MM.1S (cell line): ENCODE measurements around the gene ZKSCAN4.

Source experiments
- DNase-seq: peaks from one replicate; pipeline ENCODE4 v3.0.0-alpha.2; 2015
- H2AFZ ChIP-seq: fragments of 300-600 bp; sonication (generic); 2 replicates; pipeline ENCODE4 v1.6.0; 2016; ENCODE audit warnings: antibody characterized with exemption, low read length
- H3F3A ChIP-seq: fragments of 300-600 bp; sonication (generic); 2 replicates; pipeline ENCODE4 v1.6.1; 2016; ENCODE audit warnings: mild to moderate bottlenecking, antibody characterized with exemption, low read length, moderate library complexity, mixed read lengths; ENCODE audit not compliant: insufficient read depth
- H3K27ac ChIP-seq: fragments of 300-600 bp; sonication (generic); 2 replicates; pipeline ENCODE4 v1.5.1; 2016; ENCODE audit warnings: mild to moderate bottlenecking, low read length
- H3K27me3 ChIP-seq: fragments of 300-600 bp; sonication (generic); replicated peaks from 2 replicates; pipeline ENCODE4 v1.6.0; 2016; ENCODE audit warnings: low read length; ENCODE audit not compliant: insufficient read depth
- H3K36me3 ChIP-seq: fragments of 300-600 bp; sonication (generic); replicated peaks from 2 replicates; pipeline ENCODE4 v1.6.1; 2016; ENCODE audit warnings: mild to moderate bottlenecking, low read length, mixed read lengths; ENCODE audit not compliant: insufficient read depth
- H3K4me1 ChIP-seq: fragments of 300-600 bp; sonication (generic); 2 replicates; pipeline ENCODE4 v1.6.1; 2016; ENCODE audit warnings: low read length, mixed read lengths
- H3K4me2 ChIP-seq: fragments of 300-600 bp; sonication (generic); 2 replicates; pipeline ENCODE4 v1.6.0; 2016; ENCODE audit warnings: low read depth, low read length
- H3K4me3 ChIP-seq: fragments of 300-600 bp; sonication (generic); 2 replicates; pipeline ENCODE4 v1.5.1; 2016; ENCODE audit warnings: low read length, mixed read lengths
- H3K79me2 ChIP-seq: fragments of 300-600 bp; sonication (generic); 2 replicates; pipeline ENCODE4 v1.6.1; 2016; ENCODE audit warnings: mixed run types, low read length, mixed read lengths
- H3K9ac ChIP-seq: fragments of 300-600 bp; sonication (generic); 2 replicates; pipeline ENCODE4 v1.6.1; 2016; ENCODE audit warnings: low read length, mixed read lengths
- H3K9me2 ChIP-seq: fragments of 300-600 bp; sonication (generic); replicated peaks from 2 replicates; pipeline ENCODE4 v1.6.1; 2016; ENCODE audit warnings: mild to moderate bottlenecking, low read length, mixed read lengths; ENCODE audit not compliant: insufficient read depth
- H3K9me3 ChIP-seq: fragments of 300-600 bp; sonication (generic); replicated peaks from 2 replicates; pipeline ENCODE4 v1.6.1; 2016; ENCODE audit warnings: mild to moderate bottlenecking, low read length, mixed read lengths; ENCODE audit not compliant: insufficient read depth
- H4K20me1 ChIP-seq: fragments of 300-600 bp; sonication (generic); 2 replicates; pipeline ENCODE4 v1.6.1; 2016; ENCODE audit warnings: mild to moderate bottlenecking, low read length, moderate library complexity, mixed read lengths; ENCODE audit not compliant: insufficient read depth
- CTCF ChIP-seq: fragments of 300-600 bp; sonication (generic); IDR thresholded peaks from 2 replicates; pipeline ENCODE4 v1.5.1; 2016; ENCODE audit warnings: antibody characterized with exemption, low read length, mixed read lengths
- EZH2 ChIP-seq: fragments of 300-600 bp; sonication (generic); optimal IDR thresholded peaks from 2 replicates; pipeline ENCODE3; 2017; ENCODE audit warnings: low read depth, mild to moderate bottlenecking, antibody characterized with exemption, low read length, mixed read lengths
- EZH2phosphoT487 ChIP-seq: fragments of 300-600 bp; sonication (generic); IDR thresholded peaks from 2 replicates; pipeline ENCODE4 v1.6.1; 2018; ENCODE audit warnings: antibody characterized with exemption, low read length

The ZKSCAN4 gene

DNA sequence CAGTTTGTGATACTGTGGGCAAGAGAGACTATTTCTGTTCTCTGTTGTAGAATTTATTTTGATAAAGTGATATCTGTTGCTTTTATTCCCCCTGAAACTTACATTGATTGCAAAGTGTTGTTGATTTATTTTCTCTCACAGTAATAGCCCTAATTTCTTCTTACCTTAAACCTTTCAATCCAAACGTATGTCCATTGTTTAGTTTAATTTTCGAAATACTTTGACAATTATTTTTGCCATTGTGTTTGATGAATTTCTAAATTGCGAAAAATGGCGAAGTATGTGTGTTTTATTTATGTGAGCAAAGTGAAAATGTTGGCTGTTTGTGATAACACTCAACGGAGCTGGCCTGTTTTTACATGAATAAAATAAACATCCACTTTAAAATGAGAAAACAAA, 14.5 kb upstream of the ZKSCAN4 start:
- H3K4me3 ChIP-seq: peak overlapping the region; percentile 74
- no peaks in the 10 kb centered on the region for H4K20me1 ChIP-seq
- no peaks in the 10 kb centered on the region for H3K27me3 ChIP-seq
- H3F3A ChIP-seq: no peaks in the 10 kb centered on the region
- H2AFZ ChIP-seq: peak overlapping the region; percentile 91
- H3K9me2 ChIP-seq: no peaks in the 10 kb centered on the region
- H3K79me2 ChIP-seq: no peaks in the 10 kb centered on the region
- 0 out of 2 replicates have a peak, but pooled peaks cover 5% of the 10 kb centered on the region for H3K4me1 ChIP-seq
- DNase-seq: no peak
- no peaks in the 10 kb centered on the region for H3K9me3 ChIP-seq
- H3K36me3 ChIP-seq: 0 out of 2 replicates have a peak, but pooled peaks cover 2% of the 10 kb centered on the region
- H3K4me2 ChIP-seq: peak overlapping the region; percentile 80
- peak overlapping the region; percentile 63; the same call in 1 of the 2 replicates for H3K27ac ChIP-seq
- TF ChIP-seq EZH2phosphoT487: no peak
- no peak for TF ChIP-seq EZH2
- TF ChIP-seq CTCF: no peak
- peak overlapping the region; percentile 61; the same call in 1 of the 2 replicates for H3K9ac ChIP-seq

DNA sequence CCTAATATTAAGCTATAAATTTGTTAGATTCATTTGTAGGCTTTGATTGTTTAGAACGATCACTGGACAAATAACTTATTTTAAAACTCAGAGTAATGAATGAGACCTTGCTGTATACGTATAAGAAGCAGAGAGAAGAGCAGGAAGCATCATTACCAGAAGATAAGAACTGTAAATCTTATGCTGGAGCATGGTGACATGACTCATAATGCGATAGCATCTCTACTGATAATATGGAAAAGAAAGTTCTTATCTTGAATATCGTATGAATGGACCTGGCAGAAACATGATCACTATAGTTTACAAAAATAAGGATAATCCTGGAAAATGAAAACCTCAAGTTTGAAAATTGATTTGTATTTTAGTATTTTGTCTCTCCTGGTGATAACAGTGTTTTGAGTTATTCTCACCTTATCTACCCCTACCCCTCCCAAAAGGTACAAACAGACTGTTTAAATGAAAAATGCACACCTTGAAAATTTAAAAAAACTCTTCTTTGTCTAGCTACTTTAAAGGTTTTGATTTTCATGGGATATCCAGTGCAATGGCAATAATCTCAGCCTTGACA, 12.8 kb upstream of the ZKSCAN4 start:
- H3K79me2 ChIP-seq: no peaks in the 10 kb centered on the region
- H3K27ac ChIP-seq: no peak overlapping the region
- no peaks in the 10 kb centered on the region for H3F3A ChIP-seq
- no peaks in the 10 kb centered on the region for H3K27me3 ChIP-seq
- TF ChIP-seq CTCF (no peak), EZH2phosphoT487 (no peak), EZH2 (no peak)
- no peak overlapping the region for H3K9ac ChIP-seq
- no peaks in the 10 kb centered on the region for H3K36me3 ChIP-seq
- H3K4me3 ChIP-seq: no peak overlapping the region
- H3K9me2 ChIP-seq: no peaks in the 10 kb centered on the region
- 0 out of 2 replicates have a peak, but pooled peaks cover 5% of the 10 kb centered on the region for H3K4me1 ChIP-seq
- no peaks in the 10 kb centered on the region for H3K9me3 ChIP-seq
- no peak for DNase-seq
- H4K20me1 ChIP-seq: no peaks in the 10 kb centered on the region
- no peak overlapping the region for H2AFZ ChIP-seq
- no peak overlapping the region for H3K4me2 ChIP-seq

GRCh38 chr6:28263922-28264321, 11.9 kb upstream of the ZKSCAN4 start:
- no peaks in the 10 kb centered on the region for H3K27me3 ChIP-seq
- no peak for TF ChIP-seq EZH2phosphoT487
- H3K4me2 ChIP-seq: no peak overlapping the region
- no peak overlapping the region for H3K27ac ChIP-seq
- H2AFZ ChIP-seq: no peak overlapping the region
- no peak overlapping the region for H3K9ac ChIP-seq
- H3K9me2 ChIP-seq: no peaks in the 10 kb centered on the region
- H3K36me3 ChIP-seq: no peaks in the 10 kb centered on the region
- H3F3A ChIP-seq: no peaks in the 10 kb centered on the region
- no peaks in the 10 kb centered on the region for H3K79me2 ChIP-seq
- H3K4me1 ChIP-seq: 0 out of 2 replicates have a peak, but pooled peaks cover 5% of the 10 kb centered on the region
- H4K20me1 ChIP-seq: no peaks in the 10 kb centered on the region
- H3K4me3 ChIP-seq: no peak overlapping the region
- H3K9me3 ChIP-seq: no peaks in the 10 kb centered on the region
- DNase-seq: no peak
